GM12878 (cell line): Measurements from ENCODE around the gene KHK.

ENCODE experiments used
- CBFB ChIP-seq: IDR thresholded peaks from 2 replicates; pipeline ENCODE4 v1.6.1; 2016; ENCODE audit warnings: antibody characterized with exemption, low read depth
- HDAC6 ChIP-seq: fragments of 200-600 bp; sonication (generic); IDR thresholded peaks from one replicate; pipeline ENCODE4 v1.8.0; 2017; ENCODE audit warnings: antibody characterized with exemption; ENCODE audit not compliant: unreplicated experiment
- YY1 ChIP-seq: IDR thresholded peaks from 2 replicates; pipeline ENCODE4 v1.6.1; 2011; ENCODE audit warnings: low read depth, mild to moderate bottlenecking, low read length
- TF ChIP-seq, protein P1 (sequence below), 3 experiments: IDR thresholded peaks in 2 of 3; conservative IDR thresholded peaks in 1 of 3; 2 replicates each; pipeline ENCODE4 v1.5.1; 2011; ENCODE audit warnings: low read depth in 3 of 3, low read length in 3 of 3, mild to moderate bottlenecking in 3 of 3, control low read depth in 2 of 3, moderate library complexity in 2 of 3, inconsistent platforms in 1 of 3, mixed read lengths in 1 of 3; ENCODE audit not compliant: control insufficient read depth in 2 of 3, insufficient read depth in 1 of 3; ENCODE audit errors: extremely low read depth in 1 of 3

DNA sequence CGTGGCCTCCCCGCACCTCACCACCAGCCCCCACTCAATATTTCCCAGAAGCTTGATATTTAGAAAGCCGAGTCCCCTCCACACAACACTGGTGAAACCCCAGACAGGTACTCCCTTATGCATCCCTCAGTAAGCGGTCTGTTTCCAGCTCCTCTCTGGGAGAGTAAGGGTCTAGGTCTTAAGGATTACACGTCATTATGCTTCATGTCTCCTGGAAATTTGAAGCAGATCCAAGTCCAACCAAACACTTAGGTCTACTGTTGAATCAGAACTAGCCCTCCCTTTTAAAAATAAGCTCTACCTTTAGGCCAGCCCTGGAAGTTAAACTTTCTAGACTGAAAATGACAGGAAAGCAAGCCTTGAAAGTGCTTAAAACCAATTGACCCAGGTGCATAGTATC, 13.7 kb upstream of the KHK start:
- TF ChIP-seq HDAC6 (no peak), YY1 (no peak), CBFB (no peak)
- TF ChIP-seq, protein P1, sequence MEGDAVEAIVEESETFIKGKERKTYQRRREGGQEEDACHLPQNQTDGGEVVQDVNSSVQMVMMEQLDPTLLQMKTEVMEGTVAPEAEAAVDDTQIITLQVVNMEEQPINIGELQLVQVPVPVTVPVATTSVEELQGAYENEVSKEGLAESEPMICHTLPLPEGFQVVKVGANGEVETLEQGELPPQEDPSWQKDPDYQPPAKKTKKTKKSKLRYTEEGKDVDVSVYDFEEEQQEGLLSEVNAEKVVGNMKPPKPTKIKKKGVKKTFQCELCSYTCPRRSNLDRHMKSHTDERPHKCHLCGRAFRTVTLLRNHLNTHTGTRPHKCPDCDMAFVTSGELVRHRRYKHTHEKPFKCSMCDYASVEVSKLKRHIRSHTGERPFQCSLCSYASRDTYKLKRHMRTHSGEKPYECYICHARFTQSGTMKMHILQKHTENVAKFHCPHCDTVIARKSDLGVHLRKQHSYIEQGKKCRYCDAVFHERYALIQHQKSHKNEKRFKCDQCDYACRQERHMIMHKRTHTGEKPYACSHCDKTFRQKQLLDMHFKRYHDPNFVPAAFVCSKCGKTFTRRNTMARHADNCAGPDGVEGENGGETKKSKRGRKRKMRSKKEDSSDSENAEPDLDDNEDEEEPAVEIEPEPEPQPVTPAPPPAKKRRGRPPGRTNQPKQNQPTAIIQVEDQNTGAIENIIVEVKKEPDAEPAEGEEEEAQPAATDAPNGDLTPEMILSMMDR (IDR thresholded peaks at IDR 0.05 in 2 of 3, conservative IDR thresholded peaks at IDR 0.05 in 1 of 3; ENCODE audit: control insufficient read depth in 2 of 3, extremely low read depth in 1 of 3, insufficient read depth in 1 of 3, low read depth in 3 of 3, low read length in 3 of 3) = no peak
